Testis (tissue), 3 donors: ENCODE results near the gene RIPOR2. TPM values are rescaled to one million over a fixed set of nuclear protein-coding genes. Genes with fewer than 3 reads are reported as not detected.

ENCODE experiments used
- DNase-seq: peaks from one replicate; pipeline ENCODE4 v3.0.0-alpha.2; 2019
- H3K27ac ChIP-seq, 2 donors: fragments of 200-600 bp; sonication (generic); one replicate each; pipeline ENCODE4 v1.5.1; 2019
- H3K27me3 ChIP-seq: fragments of 200-600 bp; sonication (generic); one replicate; pipeline ENCODE4 v1.5.1; 2019
- H3K36me3 ChIP-seq: fragments of 200-600 bp; sonication (generic); one replicate; pipeline ENCODE4 v1.5.1; 2017; ENCODE audit warnings: low read depth; ENCODE audit errors: missing control alignments
- H3K4me1 ChIP-seq: fragments of 200-600 bp; sonication (generic); one replicate; pipeline ENCODE4 v1.5.1; 2019
- H3K4me3 ChIP-seq, 2 donors: fragments of 200-600 bp; sonication (generic); one replicate each; pipeline ENCODE4 v1.5.1; 2017 to 2019
- H3K9me3 ChIP-seq: fragments of 200-600 bp; sonication (generic); one replicate; pipeline ENCODE4 v1.5.1; 2017
- CTCF ChIP-seq, 3 experiments: fragments of 450-650 bp in 2 of 3; fragments of 200-600 bp in 1 of 3; sonication (generic) in 1 of 3; IDR thresholded peaks; one replicate each; pipeline ENCODE4 v1.5.1; 2016 to 2019; ENCODE audit warnings: antibody characterized with exemption in 3 of 3, mild to moderate bottlenecking in 2 of 3, moderate library complexity in 1 of 3
- POLR2A ChIP-seq: fragments of 450-650 bp; IDR thresholded peaks from one replicate; pipeline ENCODE4 v1.6.1; 2017; ENCODE audit warnings: antibody characterized with exemption, mild to moderate bottlenecking, moderate library complexity
- WGBS, 2 donors: methylation state at CpG; one replicate each; pipeline ENCODE4 v1.1.5; 2018; 5-methylcytosine and 5-hydroxymethylcytosine counted together
- intact Hi-C: fragments of 100-400 bp; cut with DNase I; formaldehyde crosslinking; loops from one replicate; pipeline ENCODE4 v1.15.1; 2023; ENCODE audit warnings: low total_unique reads
- polyA plus RNA-seq: library from polyadenylated mRNA; stranded (reverse); fragments of 350-450 nt; fragmentation: Illumina TruSeq; extraction: RNeasy Lipid Tissue Mini Kit (QIAGEN cat#74804); gene quantifications from one replicate; pipeline ENCODE4 v1.2.3, GENCODE V29; 2014; ENCODE audit warnings: low read depth, low replicate concordance; ENCODE audit not compliant: insufficient read depth
- total RNA-seq, 2 donors: library from RNA; depleted of rRNA; stranded (reverse); fragments of >200 nt; gene quantifications; one replicate each; pipeline ENCODE4 v1.2.3, GENCODE V29; 2016

Gene RIPOR2
- total and polyA plus RNA-seq, 3 donors from 2014 or later = 3.7 to 15.1 (median 10.0) TPM

GRCh38 chr6:24963887-24964570 lies 28.3 kb upstream of the RIPOR2 start:
- Histone ChIP-seq H3K9me3 (no peaks in the 10 kb centered on the region), H3K27ac (no peak overlapping the region), H3K4me3 (no peak overlapping the region), H3K4me1 (peaks cover 8% of the 10 kb centered on the region), H3K36me3 (no peaks in the 10 kb centered on the region), H3K27me3 (no peaks in the 10 kb centered on the region)
- DNase-seq = no peak
- 93 to 94% methylated on average over 6 of the region's 6 CpGs for WGBS, 2 donors
- TF ChIP-seq CTCF (IDR thresholded peaks at IDR 0.05) = no peak
- TF ChIP-seq POLR2A = no peak
- intact Hi-C loops = no loop called here

GRCh38 chr6:24963339-24963738 lies 27.6 kb upstream of the RIPOR2 start:
- Histone ChIP-seq H3K27me3 (no peaks in the 10 kb centered on the region), H3K27ac (no peak overlapping the region), H3K9me3 (no peaks in the 10 kb centered on the region), H3K4me1 (peaks cover 8% of the 10 kb centered on the region), H3K4me3 (no peak overlapping the region), H3K36me3 (no peaks in the 10 kb centered on the region)
- DNase-seq = no peak
- intact Hi-C loops = no loop called here
- WGBS, 2 donors = 88 to 95% methylated on average over 1 of the region's 1 CpG
- TF ChIP-seq POLR2A (no peak), CTCF (IDR thresholded peaks at IDR 0.05) (no peak)

- H3K4me1 ChIP-seq = peaks cover 8% of the 10 kb centered on the region
- intact Hi-C loops = no loop called here
- no peak overlapping the region for H3K4me3 ChIP-seq
- no peak overlapping the region for H3K27ac ChIP-seq
- DNase-seq = no peak
- WGBS, 2 donors = 59 to 68% methylated on average over 5 of the region's 5 CpGs
- TF ChIP-seq CTCF (IDR thresholded peaks at IDR 0.05) = no peak
- no peak for TF ChIP-seq POLR2A
- H3K27me3 ChIP-seq = no peaks in the 10 kb centered on the region
- no peaks in the 10 kb centered on the region for H3K36me3 ChIP-seq
- no peaks in the 10 kb centered on the region for H3K9me3 ChIP-seq
These were observed 26.1 kb upstream of the RIPOR2 start for GRCh38 chr6:24961852-24962251.

- Histone ChIP-seq H3K27ac (no peak overlapping the region), H3K4me3 (no peak overlapping the region), H3K36me3 (no peaks in the 10 kb centered on the region), H3K9me3 (no peaks in the 10 kb centered on the region), H3K4me1 (peaks cover 8% of the 10 kb centered on the region), H3K27me3 (no peaks in the 10 kb centered on the region)
- intact Hi-C loops = no loop called here
- no peak for DNase-seq
- 18 to 27% methylated on average over 3 of the region's 3 CpGs for WGBS, 2 donors
- TF ChIP-seq CTCF (IDR thresholded peaks at IDR 0.05) (no peak), POLR2A (no peak)
These were observed 25.3 kb upstream of the RIPOR2 start for GRCh38 chr6:24960991-24961475.

- no peaks in the 10 kb centered on the region for H3K9me3 ChIP-seq
- DNase-seq = no peak
- H3K27me3 ChIP-seq = no peaks in the 10 kb centered on the region
- intact Hi-C loops = no loop called here
- WGBS, 2 donors = 60 to 61% methylated on average over 1 of the region's 1 CpG
- no peak overlapping the region for H3K4me3 ChIP-seq
- no peaks in the 10 kb centered on the region for H3K36me3 ChIP-seq
- H3K4me1 ChIP-seq = peaks cover 8% of the 10 kb centered on the region
- TF ChIP-seq CTCF (IDR thresholded peaks at IDR 0.05) (no peak), POLR2A (no peak)
- H3K27ac ChIP-seq = no peak overlapping the region
These were observed 23.6 kb upstream of the RIPOR2 start for GRCh38 chr6:24959319-24959718.
